BLaER1 (cell line): ENCODE data around the gene C1QL1.

ENCODE experiments used
- H3K27ac ChIP-seq: shearing (Covaris generic); formaldehyde crosslinking; 2 replicates; pipeline ENCODE4 v1.8.1; 2022
- H3K27me3 ChIP-seq: shearing (Covaris generic); formaldehyde crosslinking; 2 replicates; pipeline ENCODE4 v1.8.1; 2022
- H3K36me3 ChIP-seq: shearing (Covaris generic); formaldehyde crosslinking; 2 replicates; pipeline ENCODE4 v1.8.1; 2022
- H3K4me1 ChIP-seq: shearing (Covaris generic); formaldehyde crosslinking; 2 replicates; pipeline ENCODE4 v1.8.1; 2022
- H3K4me2 ChIP-seq: shearing (Covaris generic); formaldehyde crosslinking; 2 replicates; pipeline ENCODE4 v1.8.1; 2022
- H3K4me3 ChIP-seq: shearing (Covaris generic); formaldehyde crosslinking; 2 replicates; pipeline ENCODE4 v1.8.1; 2022
- H3K9ac ChIP-seq: shearing (Covaris generic); formaldehyde crosslinking; 2 replicates; pipeline ENCODE4 v1.8.1; 2022
- H3K9me3 ChIP-seq: shearing (Covaris generic); formaldehyde crosslinking; 2 replicates; pipeline ENCODE4 v1.8.1; 2022
- H4K20me1 ChIP-seq: shearing (Covaris generic); formaldehyde crosslinking; 2 replicates; pipeline ENCODE4 v1.8.1; 2022
- Cebpa-rat ChIP-seq: shearing (Covaris generic); IDR thresholded peaks from 2 replicates; pipeline ENCODE4 v1.8.1; 2022

Gene C1QL1

DNA sequence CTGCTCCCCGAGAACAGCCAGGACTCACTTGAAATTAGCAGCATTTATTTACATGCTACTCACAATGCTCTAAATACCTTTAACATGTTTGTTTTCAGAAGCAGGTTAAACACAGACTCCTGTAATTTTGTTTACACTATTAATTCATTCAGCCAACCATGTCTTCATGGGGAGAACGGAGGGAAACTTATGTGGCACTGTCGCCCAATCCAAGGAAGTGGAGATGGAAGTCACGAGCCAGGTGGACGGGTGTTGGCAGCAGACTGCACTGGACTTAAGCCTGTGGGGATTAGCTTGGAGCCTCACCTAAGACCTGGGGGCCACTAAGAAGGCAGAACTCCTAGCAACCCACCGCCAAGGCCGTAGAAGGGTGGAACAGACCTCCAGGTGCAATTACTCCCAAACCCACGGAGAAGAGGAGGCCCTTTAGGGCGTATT lies 44.0 kb downstream of the C1QL1 start:
- Histone ChIP-seq H3K4me3 (no peak overlapping the region), H3K4me1 (peaks cover 36% of the 10 kb centered on the region), H3K9ac (no peak overlapping the region), H3K4me2 (no peak overlapping the region), H3K27ac (no peak overlapping the region), H3K27me3 (no peaks in the 10 kb centered on the region), H4K20me1 (peaks cover 19% of the 10 kb centered on the region; the same call in 1 of the 2 replicates), H3K9me3 (no peaks in the 10 kb centered on the region), H3K36me3 (peaks cover 49% of the 10 kb centered on the region)
- no peak for TF ChIP-seq Cebpa-rat

DNA sequence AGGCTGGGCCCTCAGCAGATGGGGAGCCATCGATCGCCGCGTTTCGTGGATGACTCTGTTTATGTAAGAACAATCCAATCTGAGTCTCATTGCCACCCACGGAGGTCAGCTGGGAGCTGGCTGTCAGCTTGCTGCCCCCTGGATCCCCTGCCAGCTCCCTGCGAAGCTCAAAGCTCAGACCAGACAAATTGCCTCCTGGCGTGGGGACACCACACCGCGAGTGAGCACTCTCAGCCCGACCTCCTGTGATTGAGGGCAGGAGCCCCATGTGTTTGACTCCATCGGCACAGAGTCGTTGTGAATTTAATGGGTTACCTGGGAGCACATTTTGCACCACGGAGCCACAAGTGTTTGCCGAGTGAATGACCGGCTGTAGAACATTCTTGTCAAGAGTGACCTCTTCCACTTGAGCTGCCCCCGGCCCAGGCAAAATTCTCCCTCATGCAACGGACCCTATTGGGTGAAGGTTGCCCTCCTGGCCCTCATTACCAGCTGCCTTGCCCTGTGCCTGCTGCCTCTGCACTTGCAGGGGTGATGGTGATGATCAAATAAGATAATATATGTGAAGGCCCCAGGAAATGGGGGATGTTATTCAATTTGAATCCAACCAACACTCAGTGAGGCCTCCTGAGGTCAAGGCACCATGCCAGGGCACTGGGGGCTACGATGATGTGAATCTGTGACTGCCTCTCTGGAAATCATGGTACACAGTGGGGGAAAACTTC lies 45.2 kb downstream of the C1QL1 start:
- Histone ChIP-seq H3K9me3 (no peaks in the 10 kb centered on the region), H3K27ac (no peak overlapping the region), H3K36me3 (peaks cover 37% of the 10 kb centered on the region), H3K4me2 (no peak overlapping the region), H3K4me1 (peaks cover 36% of the 10 kb centered on the region), H4K20me1 (peaks cover 7% of the 10 kb centered on the region; the same call in 1 of the 2 replicates), H3K27me3 (no peaks in the 10 kb centered on the region), H3K4me3 (no peak overlapping the region), H3K9ac (no peak overlapping the region)
- TF ChIP-seq Cebpa-rat = no peak

DNA sequence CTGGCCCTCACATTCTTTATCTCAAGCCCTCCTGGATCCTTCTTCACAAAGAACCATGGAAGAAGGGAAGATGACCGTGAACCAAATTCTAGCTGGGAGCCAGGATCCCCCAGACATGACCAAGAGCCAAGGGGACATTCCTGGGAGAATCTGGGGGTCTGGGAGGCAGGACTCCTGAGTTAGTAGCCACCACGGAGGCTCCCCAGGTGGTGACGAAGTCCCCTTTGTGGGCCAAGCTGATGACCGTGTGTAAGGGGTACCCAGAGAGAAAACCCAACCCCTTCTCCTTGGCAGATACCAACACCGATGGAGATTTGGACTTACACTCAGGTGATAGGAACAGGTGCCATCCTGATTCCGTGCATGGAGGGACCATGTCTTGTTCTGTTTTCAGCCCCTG lies 46.0 kb downstream of the C1QL1 start:
- peak overlapping the region; percentile 72 for H3K4me2 ChIP-seq
- H4K20me1 ChIP-seq = no peaks in the 10 kb centered on the region
- no peaks in the 10 kb centered on the region for H3K9me3 ChIP-seq
- no peak overlapping the region for H3K9ac ChIP-seq
- TF ChIP-seq Cebpa-rat = no peak
- H3K4me3 ChIP-seq = no peak overlapping the region
- H3K4me1 ChIP-seq = peaks cover 35% of the 10 kb centered on the region
- H3K36me3 ChIP-seq = peaks cover 29% of the 10 kb centered on the region
- no peaks in the 10 kb centered on the region for H3K27me3 ChIP-seq
- H3K27ac ChIP-seq = no peak overlapping the region

DNA sequence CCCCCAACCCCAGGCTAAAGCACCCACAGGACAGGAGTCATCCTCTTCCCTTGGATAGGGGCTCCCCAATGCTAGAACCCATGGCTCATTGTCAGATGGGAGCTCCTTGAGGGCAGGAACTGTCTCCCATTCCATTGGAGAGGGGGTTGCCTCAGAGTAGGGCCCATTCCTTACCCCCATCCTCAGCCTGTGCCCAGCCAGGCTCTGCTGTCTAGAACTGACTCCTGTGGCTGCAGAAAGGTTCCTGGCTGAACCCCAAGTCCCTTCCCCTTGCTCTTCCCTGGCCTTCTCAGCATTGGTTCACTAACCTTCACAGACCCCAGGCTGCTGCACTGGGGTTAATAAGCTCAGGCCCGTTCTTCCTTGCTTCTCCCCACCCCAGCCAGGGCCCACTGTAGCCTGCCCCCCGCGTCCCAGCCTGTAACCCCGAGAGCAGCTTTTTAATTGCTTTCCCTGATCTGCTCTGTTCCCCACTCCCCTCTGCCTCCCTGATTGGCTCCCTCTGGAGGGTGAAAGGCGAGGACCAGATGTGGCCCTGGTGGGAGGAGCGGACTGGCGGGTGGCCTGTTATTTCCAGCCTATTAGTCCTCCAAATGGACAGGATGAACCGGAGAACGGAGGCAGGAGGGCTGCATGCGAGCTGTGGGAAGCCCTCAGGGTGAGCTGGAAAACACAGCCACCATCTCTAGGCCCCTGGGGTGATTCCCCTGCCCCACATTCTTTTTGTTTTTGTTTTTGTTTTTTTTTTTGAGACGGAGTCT lies 46.8 kb downstream of the C1QL1 start:
- no peak for TF ChIP-seq Cebpa-rat
- Histone ChIP-seq H3K9me3 (no peaks in the 10 kb centered on the region), H3K36me3 (peaks cover 21% of the 10 kb centered on the region), H4K20me1 (no peaks in the 10 kb centered on the region), H3K4me2 (peak overlapping the region; percentile 72), H3K9ac (no peak overlapping the region), H3K27ac (peak overlapping the region; percentile 26; the same call in 1 of the 2 replicates), H3K4me3 (peak overlapping the region; percentile 6; the same call in 1 of the 2 replicates), H3K27me3 (no peaks in the 10 kb centered on the region), H3K4me1 (peaks cover 32% of the 10 kb centered on the region)

DNA sequence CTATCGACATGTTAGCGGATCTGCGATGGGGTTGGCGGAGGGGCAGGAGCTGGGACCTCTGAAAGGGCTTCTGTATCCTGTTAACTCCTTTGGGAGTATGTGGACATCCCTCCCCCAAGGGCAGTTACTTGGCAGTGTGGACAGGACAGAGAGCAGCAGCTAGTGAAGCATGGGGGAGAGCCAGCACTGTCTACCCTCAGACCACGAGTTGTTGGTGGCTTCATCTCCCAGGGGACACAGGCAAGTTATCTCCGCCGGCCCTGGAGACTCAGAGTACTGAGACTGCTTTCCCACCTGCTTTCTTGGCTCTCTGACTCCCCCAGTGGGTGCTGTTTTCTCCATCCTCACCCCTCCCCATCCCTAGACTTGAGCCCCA lies 47.5 kb downstream of the C1QL1 start:
- Histone ChIP-seq H3K9ac (no peak overlapping the region), H3K27ac (0 out of 2 replicates have a peak overlapping the region, but pooled peaks have one; percentile 26), H4K20me1 (no peaks in the 10 kb centered on the region), H3K9me3 (no peaks in the 10 kb centered on the region), H3K4me3 (peak overlapping the region; percentile 6; the same call in 1 of the 2 replicates), H3K36me3 (peaks cover 13% of the 10 kb centered on the region), H3K4me2 (peak overlapping the region; percentile 72), H3K4me1 (peaks cover 32% of the 10 kb centered on the region), H3K27me3 (no peaks in the 10 kb centered on the region)
- TF ChIP-seq Cebpa-rat = no peak

DNA sequence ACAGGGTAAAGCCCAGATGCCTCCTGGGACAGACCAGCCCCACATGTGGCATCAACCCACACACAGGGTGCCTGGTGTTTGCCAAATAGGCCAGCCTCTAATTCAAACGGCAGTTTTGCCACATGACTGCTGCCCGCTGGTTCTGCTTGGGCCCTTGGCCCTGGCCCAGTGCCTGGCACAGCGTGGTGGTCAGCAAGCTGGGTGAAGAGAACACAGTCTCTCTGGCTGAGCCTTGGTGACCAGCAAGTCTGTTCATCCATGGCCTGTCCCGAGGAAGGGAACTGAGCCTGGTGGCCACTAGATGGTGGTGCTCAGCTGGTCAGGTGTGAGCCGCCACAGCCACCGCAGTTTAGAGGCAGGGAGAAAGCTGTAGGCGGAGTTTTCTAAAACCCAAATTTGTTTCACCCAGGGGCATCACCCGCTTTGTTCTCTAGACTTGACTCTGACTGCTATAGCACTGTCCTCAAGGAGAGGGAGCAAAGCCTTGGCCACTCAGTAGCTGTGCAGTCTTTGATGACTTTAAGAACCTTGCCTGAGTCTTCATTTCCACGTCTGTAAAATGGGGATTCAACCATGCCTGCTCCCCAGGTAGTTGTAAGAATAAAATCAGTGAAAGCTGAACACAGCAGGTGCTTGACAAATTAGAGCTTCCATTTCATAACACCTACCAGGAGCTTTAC lies 48.1 kb downstream of the C1QL1 start:
- peak overlapping the region; percentile 9; the same call in 1 of the 2 replicates for H3K9ac ChIP-seq
- H3K4me3 ChIP-seq = peak overlapping the region; percentile 6; the same call in 1 of the 2 replicates
- H3K4me1 ChIP-seq = peaks cover 32% of the 10 kb centered on the region
- no peak overlapping the region; the same call in 1 of the 2 replicates for H3K27ac ChIP-seq
- H3K36me3 ChIP-seq = peaks cover 8% of the 10 kb centered on the region
- peaks cover 4% of the 10 kb centered on the region; the same call in 1 of the 2 replicates for H3K27me3 ChIP-seq
- H3K9me3 ChIP-seq = no peaks in the 10 kb centered on the region
- TF ChIP-seq Cebpa-rat = no peak
- H3K4me2 ChIP-seq = peak overlapping the region; percentile 72
- H4K20me1 ChIP-seq = no peaks in the 10 kb centered on the region

DNA sequence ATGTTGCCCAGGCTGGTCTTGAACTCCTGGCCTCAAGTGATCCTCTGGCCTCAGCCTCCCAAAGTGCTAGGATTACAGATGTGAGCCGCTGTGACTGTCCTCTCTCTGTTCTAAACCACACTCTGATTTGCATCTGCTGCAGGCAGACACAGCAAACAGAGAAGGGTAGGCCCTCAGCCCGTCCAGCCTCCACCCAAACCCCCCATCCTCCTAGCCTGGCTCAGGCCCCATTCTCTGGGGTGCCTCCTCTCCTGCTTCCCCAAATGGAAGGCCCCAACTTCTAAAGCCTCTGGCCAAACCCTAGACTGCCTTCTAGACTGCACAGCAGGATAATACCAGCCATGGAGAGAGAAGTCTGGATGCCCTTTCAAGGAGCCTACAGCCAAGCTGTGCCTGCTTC lies 48.7 kb downstream of the C1QL1 start:
- Histone ChIP-seq H3K36me3 (peaks cover 4% of the 10 kb centered on the region; the same call in 1 of the 2 replicates), H3K27me3 (peaks cover 10% of the 10 kb centered on the region; the same call in 1 of the 2 replicates), H3K4me2 (peak overlapping the region; percentile 72), H3K9ac (peak overlapping the region; percentile 9; the same call in 1 of the 2 replicates), H3K9me3 (no peaks in the 10 kb centered on the region), H4K20me1 (no peaks in the 10 kb centered on the region), H3K4me1 (peaks cover 36% of the 10 kb centered on the region), H3K27ac (no peak overlapping the region; the same call in 1 of the 2 replicates), H3K4me3 (no peak overlapping the region)
- no peak for TF ChIP-seq Cebpa-rat

DNA sequence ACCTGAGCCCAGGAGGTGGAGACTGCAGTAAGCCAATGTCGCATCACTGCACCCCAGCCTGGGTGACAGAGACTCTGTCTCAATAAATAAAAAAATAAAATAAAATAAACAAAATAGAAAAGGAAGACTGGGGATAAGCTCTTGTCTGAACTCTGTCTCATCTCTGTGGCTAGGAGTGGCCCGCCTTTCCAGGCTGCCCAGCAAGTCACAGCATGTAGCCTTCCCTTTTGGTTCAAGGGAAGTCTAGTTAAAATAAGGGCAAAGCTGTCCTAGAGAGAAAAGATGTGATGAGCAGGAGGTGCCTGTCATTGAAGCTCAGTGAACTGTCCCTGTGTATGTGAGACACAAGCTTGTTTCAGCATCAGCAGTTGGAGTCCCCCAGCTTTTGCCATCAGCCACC lies 50.1 kb downstream of the C1QL1 start:
- H3K4me2 ChIP-seq = no peak overlapping the region
- no peak overlapping the region for H3K4me3 ChIP-seq
- no peaks in the 10 kb centered on the region for H3K9me3 ChIP-seq
- 0 out of 2 replicates have a peak overlapping the region, but pooled peaks have one; percentile 41 for H3K9ac ChIP-seq
- no peak overlapping the region for H3K27ac ChIP-seq
- peaks cover 21% of the 10 kb centered on the region for H3K27me3 ChIP-seq
- peaks cover 43% of the 10 kb centered on the region for H3K4me1 ChIP-seq
- TF ChIP-seq Cebpa-rat = no peak
- no peaks in the 10 kb centered on the region for H4K20me1 ChIP-seq
- no peaks in the 10 kb centered on the region for H3K36me3 ChIP-seq

DNA sequence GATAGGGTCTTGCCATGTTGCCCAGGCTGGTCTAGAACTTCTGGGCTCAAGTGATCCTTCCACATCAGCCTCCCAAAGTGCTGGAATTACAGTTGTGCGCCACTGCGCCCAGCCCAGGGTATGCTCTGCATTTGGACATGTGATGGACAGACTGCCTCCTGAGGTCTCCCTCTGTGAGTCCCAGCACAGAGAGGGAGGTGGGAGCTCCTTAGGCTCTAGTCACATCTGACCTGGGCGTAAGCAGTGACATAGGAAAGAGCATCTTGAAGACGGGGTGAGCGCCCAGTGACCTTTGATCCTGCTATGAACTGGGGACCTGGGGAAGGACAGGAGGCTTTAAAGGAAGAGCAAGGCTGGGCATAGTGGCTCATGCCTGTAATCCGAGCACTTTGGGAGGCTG lies 50.6 kb downstream of the C1QL1 start:
- TF ChIP-seq Cebpa-rat = no peak
- no peaks in the 10 kb centered on the region for H3K36me3 ChIP-seq
- H3K27ac ChIP-seq = no peak overlapping the region
- H3K27me3 ChIP-seq = peaks cover 27% of the 10 kb centered on the region
- H3K9ac ChIP-seq = no peak overlapping the region
- H3K9me3 ChIP-seq = no peaks in the 10 kb centered on the region
- H3K4me3 ChIP-seq = no peak overlapping the region
- H3K4me1 ChIP-seq = peaks cover 43% of the 10 kb centered on the region
- H3K4me2 ChIP-seq = no peak overlapping the region
- no peaks in the 10 kb centered on the region for H4K20me1 ChIP-seq
